Endothelial cell of umbilical vein (primary cell): ENCODE results near the gene PAXX.

Experiments used
- EZH2 ChIP-seq: IDR thresholded peaks from 2 replicates; pipeline ENCODE4 v1.6.1; 2012; ENCODE audit warnings: borderline replicate concordance, low read depth, mild to moderate bottlenecking, moderate library complexity, low read length, inconsistent platforms; ENCODE audit not compliant: severe bottlenecking
- FOS ChIP-seq: IDR thresholded peaks from 2 replicates; pipeline ENCODE4 v1.6.1; 2011; ENCODE audit warnings: mild to moderate bottlenecking, low read length, moderate library complexity, borderline replicate concordance; ENCODE audit not compliant: insufficient read depth
- TF ChIP-seq, protein P1 (sequence below), 2 donors: IDR thresholded peaks; 1 replicate in 1 of 2; 2 replicates in 1 of 2; pipeline ENCODE4 v1.5.1; 2011; ENCODE audit warnings: low read length in 2 of 2, mild to moderate bottlenecking in 2 of 2, moderate library complexity in 2 of 2, control low read depth in 1 of 2, inconsistent platforms in 1 of 2, low read depth in 1 of 2; ENCODE audit not compliant: insufficient read depth in 1 of 2; ENCODE audit errors: extremely low read depth in 1 of 2

GRCh38 chr9:136957901-136958300, 34.3 kb upstream of the PAXX start:
- TF ChIP-seq EZH2 (no peak), FOS (no peak)
- TF ChIP-seq, protein P1, sequence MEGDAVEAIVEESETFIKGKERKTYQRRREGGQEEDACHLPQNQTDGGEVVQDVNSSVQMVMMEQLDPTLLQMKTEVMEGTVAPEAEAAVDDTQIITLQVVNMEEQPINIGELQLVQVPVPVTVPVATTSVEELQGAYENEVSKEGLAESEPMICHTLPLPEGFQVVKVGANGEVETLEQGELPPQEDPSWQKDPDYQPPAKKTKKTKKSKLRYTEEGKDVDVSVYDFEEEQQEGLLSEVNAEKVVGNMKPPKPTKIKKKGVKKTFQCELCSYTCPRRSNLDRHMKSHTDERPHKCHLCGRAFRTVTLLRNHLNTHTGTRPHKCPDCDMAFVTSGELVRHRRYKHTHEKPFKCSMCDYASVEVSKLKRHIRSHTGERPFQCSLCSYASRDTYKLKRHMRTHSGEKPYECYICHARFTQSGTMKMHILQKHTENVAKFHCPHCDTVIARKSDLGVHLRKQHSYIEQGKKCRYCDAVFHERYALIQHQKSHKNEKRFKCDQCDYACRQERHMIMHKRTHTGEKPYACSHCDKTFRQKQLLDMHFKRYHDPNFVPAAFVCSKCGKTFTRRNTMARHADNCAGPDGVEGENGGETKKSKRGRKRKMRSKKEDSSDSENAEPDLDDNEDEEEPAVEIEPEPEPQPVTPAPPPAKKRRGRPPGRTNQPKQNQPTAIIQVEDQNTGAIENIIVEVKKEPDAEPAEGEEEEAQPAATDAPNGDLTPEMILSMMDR (IDR thresholded peaks at IDR 0.05; ENCODE audit: extremely low read depth in 1 of 2, insufficient read depth in 1 of 2, low read depth in 1 of 2, low read length in 2 of 2): no peak
